Fibroblast of peridontal ligament (primary cell): ENCODE results near the gene ABAT.

Source experiments
- DNase-seq: peaks from one replicate; pipeline ENCODE4 v3.0.0-alpha.2; 2010; ENCODE audit errors: extremely low read depth

Gene ABAT

GRCh38 chr16:8649829-8650554, 24.4 kb upstream of the ABAT start:
- no peak for DNase-seq

- peak; percentile 20 for DNase-seq
Observed at GRCh38 chr16:8651958-8652357, 22.5 kb upstream of the ABAT start.

- no peak for DNase-seq
Observed at GRCh38 chr16:8655184-8655717, 19.2 kb upstream of the ABAT start.

GRCh38 chr16:8656376-8656775, 18.0 kb upstream of the ABAT start:
- DNase-seq, result no peak

- DNase-seq, result peak; percentile 29
Observed at GRCh38 chr16:8660841-8661301, 13.5 kb upstream of the ABAT start.

DNA sequence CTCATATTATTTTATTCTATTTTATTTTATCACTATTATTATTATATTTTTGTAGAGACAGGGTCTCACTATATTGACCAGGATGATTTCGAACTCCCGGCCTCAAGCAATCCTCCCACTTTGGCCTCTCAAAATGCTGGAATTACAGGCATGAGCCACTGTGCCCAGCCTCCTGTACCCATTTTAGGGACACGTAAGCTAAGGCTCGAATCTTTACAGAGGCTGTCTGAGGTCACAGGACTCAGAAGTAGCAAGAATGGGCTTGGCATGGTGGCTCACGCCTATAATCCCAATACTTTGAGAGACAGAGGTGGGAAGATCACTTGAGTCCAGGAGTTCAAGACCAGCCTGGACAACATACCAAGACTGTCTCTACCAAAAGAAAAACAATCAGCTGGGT, 12.7 kb upstream of the ABAT start:
- DNase-seq, result no peak

- DNase-seq, result no peak
Observed at GRCh38 chr16:8663192-8664089, 11.0 kb upstream of the ABAT start.

GRCh38 chr16:8665529-8665928, 8.9 kb upstream of the ABAT start:
- DNase-seq, result no peak

DNA sequence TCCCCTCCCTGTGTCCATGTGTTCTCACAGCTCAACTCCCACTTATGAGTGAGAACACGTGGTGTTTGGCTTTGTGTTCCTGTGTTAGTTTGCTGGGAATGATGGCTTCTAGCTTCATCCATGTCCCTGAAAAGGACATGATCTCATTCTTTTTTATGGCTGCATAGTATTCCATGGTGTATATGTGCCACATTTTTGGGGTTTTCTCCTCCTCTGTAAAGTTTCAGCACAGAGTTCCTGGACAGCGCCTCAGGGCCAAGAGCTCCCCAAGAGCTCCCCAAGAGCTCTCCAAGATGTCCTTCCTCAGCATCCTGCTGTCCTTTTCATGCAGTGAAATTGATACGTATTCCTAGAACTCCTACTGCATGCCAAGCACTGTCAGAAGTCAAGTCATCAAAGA, 6.9 kb upstream of the ABAT start:
- DNase-seq, result no peak

- DNase-seq, result no peak
Observed at GRCh38 chr16:8668113-8668512, 6.3 kb upstream of the ABAT start.

DNA sequence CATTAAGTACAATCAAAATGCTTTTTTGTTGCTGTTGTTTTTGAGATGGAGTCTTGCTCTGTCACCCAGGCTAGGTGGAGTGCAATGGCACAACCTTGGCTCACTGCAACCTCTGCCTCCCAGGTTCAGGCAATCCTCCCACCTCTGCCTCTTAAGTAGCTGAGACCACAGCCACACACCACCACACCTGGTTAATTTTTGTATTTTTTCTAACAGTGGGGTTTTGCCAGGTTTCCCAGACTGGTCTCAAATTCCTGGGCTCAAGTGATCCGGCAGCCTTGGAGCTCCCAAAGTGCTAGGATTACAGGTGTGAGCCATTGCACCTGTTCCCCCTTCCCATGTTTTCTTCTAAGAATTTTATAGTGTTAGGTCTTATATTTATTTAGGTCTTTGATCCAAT, 4.9 kb upstream of the ABAT start:
- no peak for DNase-seq

- no peak for DNase-seq
Observed at GRCh38 chr16:8670014-8670560, 4.3 kb upstream of the ABAT start.

DNA sequence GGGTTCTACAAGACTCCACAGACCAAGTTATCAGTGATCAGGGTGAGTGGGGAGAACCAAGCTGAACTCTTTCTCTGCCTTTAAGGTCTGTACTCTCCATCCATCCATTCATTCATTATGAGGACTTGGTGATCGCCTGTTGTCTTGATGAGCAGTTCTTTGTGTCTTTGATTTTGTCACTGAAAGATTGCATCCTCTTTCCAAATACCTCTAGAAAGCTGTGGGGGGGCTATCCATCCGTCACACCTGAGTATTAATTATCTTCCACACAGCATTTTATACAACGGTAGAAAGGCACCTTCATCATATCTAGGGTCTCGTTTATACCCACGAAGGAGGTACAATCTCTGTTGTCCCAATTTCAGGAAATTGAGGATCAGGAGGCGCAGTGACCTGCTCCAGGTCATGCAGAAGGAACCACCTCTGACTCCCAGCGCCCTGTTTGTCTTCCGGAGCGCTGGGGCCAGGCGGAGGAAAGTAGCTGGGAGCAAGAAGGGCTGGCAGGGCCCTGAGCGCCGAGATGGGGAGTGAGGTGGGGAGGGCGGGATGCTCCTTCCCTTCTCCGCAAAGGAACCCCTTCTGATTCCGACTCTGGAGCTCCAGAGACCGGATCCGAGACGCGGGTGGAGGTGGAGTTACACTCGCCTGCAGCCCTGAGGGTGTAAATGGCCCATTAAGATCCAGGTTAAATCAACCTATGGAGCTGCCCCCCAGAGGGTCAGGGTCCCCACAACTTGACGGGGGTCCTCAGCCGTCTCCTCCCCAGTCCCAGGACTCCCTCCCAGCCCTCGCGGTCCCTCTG, 605 bp upstream of the ABAT start:
- DNase-seq, result no peak

DNA sequence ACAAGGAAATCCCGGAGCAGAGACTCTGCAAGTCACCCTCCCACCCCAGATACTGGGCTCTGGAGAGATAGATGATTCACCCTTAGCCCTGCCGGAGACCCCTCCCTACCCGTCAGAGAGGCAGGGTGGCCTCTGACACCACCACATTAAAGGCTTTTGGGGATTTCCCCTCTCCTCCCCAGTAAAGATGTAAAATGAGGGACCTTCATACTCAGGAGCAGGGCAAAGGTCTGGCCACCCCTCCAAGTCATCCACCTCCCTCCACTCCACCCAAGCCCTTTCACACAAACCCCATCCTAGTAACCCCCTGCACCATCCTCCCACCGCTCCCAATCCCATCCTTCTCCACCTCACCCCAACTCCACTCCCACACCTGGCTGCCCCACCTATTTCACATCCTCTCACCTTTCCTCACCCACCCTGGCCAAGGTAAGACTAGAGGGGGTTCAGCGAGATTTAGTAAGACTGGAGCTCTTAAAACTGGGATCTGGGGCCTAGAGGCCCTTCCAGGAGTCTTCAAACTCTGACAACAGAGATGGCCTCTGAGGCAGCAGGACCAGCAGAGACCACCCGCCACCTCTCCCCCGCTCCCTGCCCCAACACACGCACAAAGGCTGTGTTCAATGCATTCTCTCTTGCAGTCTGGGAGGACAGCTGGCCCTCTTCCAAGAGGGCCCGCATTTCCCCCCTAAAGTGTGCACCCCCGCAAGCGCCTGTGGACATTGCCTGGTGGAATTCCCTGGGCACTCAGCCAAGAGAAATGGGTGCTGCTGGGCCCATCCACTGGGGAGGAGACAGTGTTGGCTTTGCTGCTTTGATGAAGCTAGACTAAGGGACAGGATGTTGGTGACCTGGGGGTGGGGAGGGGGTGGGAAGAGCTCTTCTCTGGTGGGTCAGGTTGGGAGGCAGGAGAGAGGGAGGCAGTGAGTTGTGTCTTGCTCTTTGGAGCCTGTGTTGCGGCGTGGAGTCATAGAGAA, 1.1 kb downstream of the ABAT start:
- DNase-seq, result no peak

DNA sequence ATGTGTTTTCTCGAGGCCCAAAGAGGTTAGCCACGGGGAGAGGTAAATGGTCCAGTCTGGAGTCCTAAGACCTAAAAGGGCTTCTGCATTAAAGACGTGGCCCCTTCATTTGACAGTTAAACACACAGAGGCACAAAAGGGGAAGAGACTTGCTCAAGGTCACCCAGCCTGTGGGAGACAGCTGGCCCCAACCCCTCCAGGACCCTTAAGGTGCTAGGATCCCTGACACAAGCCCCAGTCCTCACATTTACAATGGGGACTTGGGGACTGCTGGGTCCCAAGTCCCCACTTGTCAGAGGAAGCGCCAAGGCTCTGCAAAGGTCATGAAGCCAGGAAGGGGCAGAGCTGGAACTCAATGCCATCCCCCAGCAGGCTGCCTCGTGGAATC, 1.7 kb downstream of the ABAT start:
- no peak for DNase-seq

- DNase-seq, result no peak
Observed at GRCh38 chr16:8676737-8677375, 2.4 kb downstream of the ABAT start.

- no peak for DNase-seq
Observed at GRCh38 chr16:8677481-8677880, 3.1 kb downstream of the ABAT start.

- peak; percentile 3 for DNase-seq
Observed at GRCh38 chr16:8678068-8678927, 3.9 kb downstream of the ABAT start.

- no peak for DNase-seq
Observed at GRCh38 chr16:8679151-8679550, 4.7 kb downstream of the ABAT start.
